IMR-90 (cell line): ENCODE data around the gene RERE. TPM values are rescaled to one million over a fixed set of nuclear protein-coding genes. Genes with fewer than 3 reads are reported as not detected.
A peak's percentile ranks its signal among the peaks of the same experiment; 100 is the strongest.

Source experiments
- ATAC-seq: fragments of 200-7000 bp; cut with Tn5 transposase; 2 replicates; pipeline ENCODE4 v1.9.1; 2020; ENCODE audit warnings: low read depth, mild to moderate bottlenecking, moderate library complexity
- BruUV-seq: library from RNA; stranded (reverse); fragments of 400-500 nt; replicated peaks from 2 replicates; lab custom pipeline; 2021; lab: Mats Ljungman, UMichigan
- CTCF ChIA-PET: fragments of 300-600 bp; formaldehyde crosslinking; extraction: SDS; loops from one replicate; lab custom pipeline; 2021; ENCODE audit warnings: antibody characterized with exemption; lab: Yijun Ruan, JAX
- POLR2A ChIA-PET: fragments of 300-600 bp; sonication (Branson Sonifier 250); formaldehyde crosslinking; loops from one replicate; lab custom pipeline; 2022; ENCODE audit warnings: antibody characterized with exemption; ENCODE audit not compliant: unreplicated experiment; lab: Charles Lee
- DNase-seq: peaks from one replicate; pipeline ENCODE4 v3.0.0; 2013
- H2AFZ ChIP-seq: replicated peaks from 2 replicates; pipeline ENCODE3; 2013; ENCODE audit warnings: low read length, mild to moderate bottlenecking; ENCODE audit not compliant: poor library complexity
- H2AK5ac ChIP-seq: 2 replicates; pipeline ENCODE4 v1.6.1; 2013; ENCODE audit warnings: low read depth, low read length, inconsistent platforms
- H2AK9ac ChIP-seq: replicated peaks from 2 replicates; pipeline ENCODE3; 2013; ENCODE audit warnings: mild to moderate bottlenecking, low read depth, low read length, moderate library complexity; ENCODE audit not compliant: poor library complexity
- H2BK120ac ChIP-seq: 2 replicates; pipeline ENCODE4 v1.6.1; 2013; ENCODE audit warnings: low read depth, low read length, inconsistent platforms
- H2BK15ac ChIP-seq: 3 replicates; pipeline ENCODE4 v1.6.1; 2013; ENCODE audit warnings: low read depth, low read length, inconsistent platforms
- H2BK20ac ChIP-seq: 2 replicates; pipeline ENCODE4 v1.6.1; 2013; ENCODE audit warnings: low read depth, mild to moderate bottlenecking, inconsistent platforms, low read length, moderate library complexity
- H2BK5ac ChIP-seq: 2 replicates; pipeline ENCODE4 v1.6.1; 2013; ENCODE audit warnings: mild to moderate bottlenecking, low read depth, low read length, inconsistent platforms; ENCODE audit not compliant: poor library complexity, severe bottlenecking
- H3K14ac ChIP-seq: replicated peaks from 2 replicates; pipeline ENCODE4 v1.6.1; 2013; ENCODE audit warnings: low read depth, low read length, inconsistent platforms
- H3K18ac ChIP-seq: 2 replicates; pipeline ENCODE4 v1.6.1; 2013; ENCODE audit warnings: low read depth, low read length, control low read depth
- H3K23ac ChIP-seq: 2 replicates; pipeline ENCODE4 v1.6.1; 2013; ENCODE audit warnings: low read depth, low read length, inconsistent platforms
- H3K27ac ChIP-seq: 2 replicates; pipeline ENCODE4 v1.5.1; 2013; ENCODE audit warnings: mild to moderate bottlenecking, control low read depth, low read length; ENCODE audit not compliant: insufficient read depth
- H3K27me3 ChIP-seq: 2 replicates; pipeline ENCODE4 v1.6.1; 2013; ENCODE audit warnings: low read length; ENCODE audit not compliant: control insufficient read depth, insufficient read depth
- H3K36me3 ChIP-seq: 2 replicates; pipeline ENCODE4 v1.6.1; 2013; ENCODE audit warnings: low read length, mixed read lengths; ENCODE audit not compliant: control insufficient read depth, insufficient read depth
- H3K4ac ChIP-seq: 2 replicates; pipeline ENCODE4 v1.6.1; 2013; ENCODE audit warnings: low read depth, low read length, inconsistent platforms
- H3K4me1 ChIP-seq: 2 replicates; pipeline ENCODE4 v1.6.1; 2013; ENCODE audit warnings: low read length, mixed read lengths; ENCODE audit not compliant: control insufficient read depth, insufficient read depth
- H3K4me2 ChIP-seq: 2 replicates; pipeline ENCODE4 v1.6.1; 2013; ENCODE audit warnings: low read depth, mild to moderate bottlenecking, control low read depth, low read length, moderate library complexity
- H3K4me3 ChIP-seq: 2 replicates; pipeline ENCODE4 v1.5.1; 2013; ENCODE audit warnings: low read depth, mild to moderate bottlenecking, control low read depth, low read length, moderate library complexity; ENCODE audit not compliant: insufficient read depth
- H3K56ac ChIP-seq: 2 replicates; pipeline ENCODE4 v1.6.1; 2013; ENCODE audit warnings: low read length, inconsistent platforms; ENCODE audit not compliant: insufficient read depth; ENCODE audit errors: extremely low read depth
- H3K79me1 ChIP-seq, 2 experiments: 2 replicates each; pipeline ENCODE4 v1.6.1; 2013; ENCODE audit warnings: low read length in 2 of 2, inconsistent platforms in 1 of 2, low read depth in 1 of 2
- H3K9ac ChIP-seq: 2 replicates; pipeline ENCODE4 v1.6.1; 2013; ENCODE audit warnings: low read depth, low read length, control low read depth
- H3K9me1 ChIP-seq: 2 replicates; pipeline ENCODE4 v1.6.1; 2013; ENCODE audit warnings: low read length, inconsistent platforms; ENCODE audit not compliant: insufficient read depth
- H3K9me3 ChIP-seq: 2 replicates; pipeline ENCODE4 v1.6.1; 2013; ENCODE audit warnings: low read length; ENCODE audit not compliant: control insufficient read depth, insufficient read depth
- H4K20me1 ChIP-seq: 2 replicates; pipeline ENCODE4 v1.6.1; 2013; ENCODE audit warnings: low read length, inconsistent platforms; ENCODE audit not compliant: insufficient read depth
- H4K5ac ChIP-seq: 2 replicates; pipeline ENCODE4 v1.6.1; 2013; ENCODE audit warnings: mild to moderate bottlenecking, low read depth, low read length, control low read depth
- H4K8ac ChIP-seq, 2 experiments: 2 replicates each; pipeline ENCODE4 v1.6.1; 2013; ENCODE audit warnings: low read depth in 2 of 2, low read length in 2 of 2, control low read depth in 1 of 2, inconsistent platforms in 1 of 2
- H4K91ac ChIP-seq: 2 replicates; pipeline ENCODE4 v1.6.1; 2013; ENCODE audit warnings: low read depth, low read length, inconsistent platforms; ENCODE audit not compliant: insufficient read depth
- BHLHE40 ChIP-seq: fragments of 150-350 bp; IDR thresholded peaks from 2 replicates; pipeline ENCODE4 v1.6.1; 2016; ENCODE audit warnings: mild to moderate bottlenecking, low read depth, low read length
- CEBPB ChIP-seq: IDR thresholded peaks from 2 replicates; pipeline ENCODE4 v1.6.1; 2012; ENCODE audit warnings: low read depth, low read length, improper control_type of control experiment
- CHD1 ChIP-seq: IDR thresholded peaks from 2 replicates; pipeline ENCODE4 v1.6.1; 2012; ENCODE audit warnings: low read depth, low read length, improper control_type of control experiment
- CTCF ChIP-seq: conservative IDR thresholded peaks from 2 replicates; pipeline ENCODE4 v1.5.1; 2012; ENCODE audit warnings: mild to moderate bottlenecking, low read depth, low read length, improper control_type of control experiment
- ELK1 ChIP-seq: fragments of 150-350 bp; IDR thresholded peaks from 2 replicates; pipeline ENCODE4 v1.6.1; 2016; ENCODE audit warnings: low read depth, mild to moderate bottlenecking, low read length, moderate library complexity, borderline replicate concordance
- FOS ChIP-seq: fragments of 150-350 bp; IDR thresholded peaks from 2 replicates; pipeline ENCODE4 v1.6.1; 2016; ENCODE audit warnings: low read depth, low read length
- MAFK ChIP-seq: IDR thresholded peaks from 2 replicates; pipeline ENCODE4 v1.6.1; 2012; ENCODE audit warnings: low read depth, low read length, improper control_type of control experiment
- MAZ ChIP-seq: IDR thresholded peaks from 2 replicates; pipeline ENCODE4 v1.6.1; 2012; ENCODE audit warnings: low read depth, mild to moderate bottlenecking, low read length, improper control_type of control experiment, moderate library complexity, borderline replicate concordance
- MXI1 ChIP-seq: IDR thresholded peaks from 2 replicates; pipeline ENCODE4 v1.6.1; 2012; ENCODE audit warnings: low read depth, mild to moderate bottlenecking, low read length, moderate library complexity, borderline replicate concordance
- NFE2L2 ChIP-seq: fragments of 150-350 bp; IDR thresholded peaks from 2 replicates; pipeline ENCODE4 v1.6.1; 2016; ENCODE audit warnings: low read depth, mild to moderate bottlenecking, low read length
- POLR2A ChIP-seq: IDR thresholded peaks from 2 replicates; pipeline ENCODE4 v1.6.1; 2012; ENCODE audit warnings: mild to moderate bottlenecking, low read depth, low read length
- RAD21 ChIP-seq: IDR thresholded peaks from 2 replicates; pipeline ENCODE4 v1.6.1; 2012; ENCODE audit warnings: low read length, improper control_type of control experiment
- RCOR1 ChIP-seq: IDR thresholded peaks from 2 replicates; pipeline ENCODE4 v1.6.1; 2012; ENCODE audit warnings: mild to moderate bottlenecking, low read length, improper control_type of control experiment; ENCODE audit not compliant: insufficient replicate concordance
- RFX5 ChIP-seq: IDR thresholded peaks from 2 replicates; pipeline ENCODE4 v1.8.0; 2012; ENCODE audit warnings: low read depth, mild to moderate bottlenecking, low read length, moderate library complexity
- SMC3 ChIP-seq: fragments of 150-350 bp; IDR thresholded peaks from 2 replicates; pipeline ENCODE4 v1.6.1; 2016; ENCODE audit warnings: low read depth, mild to moderate bottlenecking, antibody characterized with exemption, low read length, moderate library complexity
- USF2 ChIP-seq: fragments of 150-350 bp; IDR thresholded peaks from 2 replicates; pipeline ENCODE4 v1.6.1; 2017; ENCODE audit warnings: mild to moderate bottlenecking, antibody characterized with exemption, low read length, low read depth
- WGBS, 2 experiments: methylation state at CpG; one replicate each; pipeline versions ENCODE4 v1.1.5 to v1.1.7; 2013; ENCODE audit warnings: missing lambda C conversion rate in 2 of 2; ENCODE audit not compliant: insufficient read length in 1 of 2; ENCODE audit errors: extremely low coverage in 2 of 2; 5-methylcytosine and 5-hydroxymethylcytosine counted together
- dilution Hi-C: fragments of 300-500 bp; cut with HindIII; formaldehyde crosslinking; loops from one replicate; pipeline ENCODE4 v1.14.3; 2018; ENCODE audit warnings: low sequenced_read_pairs; ENCODE audit not compliant: unreplicated experiment
- in situ Hi-C: fragments of 300-500 bp; cut with MboI; formaldehyde crosslinking; loops from 3 replicates; pipeline ENCODE4 v1.14.3; 2019; ENCODE audit warnings: low sequenced_read_pairs, inconsistent platforms, mixed read lengths
- intact Hi-C: fragments of 100-400 bp; cut with micrococcal nuclease; formaldehyde crosslinking; loops from 2 replicates; pipeline ENCODE4 v1.10.0; 2022
- polyA plus RNA-seq, 3 experiments: library from polyadenylated mRNA; depleted of rRNA; stranded (reverse); fragments of >200 nt; gene quantifications; 2 replicates each; pipeline ENCODE4 v1.2.3, GENCODE V29; 2012; ENCODE audit warnings: low replicate concordance in 1 of 3
- total RNA-seq: library from RNA; depleted of rRNA; stranded (reverse); fragments of >200 nt; gene quantifications from 2 replicates; pipeline ENCODE4 v1.2.3, GENCODE V29; 2012

Gene RERE
- total and polyA plus RNA-seq, 2 of the 4 experiments (the other 2 are of a cell fraction): 11.5 to 25.1 TPM

GRCh38 chr1:8665833-8666232, 151.6 kb downstream of the RERE start:
- Histone ChIP-seq H2BK5ac (no peak overlapping the region), H3K14ac (peak overlapping the region; percentile 46), H3K27me3 (no peaks in the 10 kb centered on the region), H2AK9ac (no peak overlapping the region), H4K91ac (no peak overlapping the region), H3K9ac (no peak overlapping the region), H2AFZ (no peak overlapping the region), H3K27ac (no peak overlapping the region), H3K4me3 (no peak overlapping the region), H4K5ac (no peak overlapping the region), H3K56ac (no peak overlapping the region), H2BK15ac (no peak overlapping the region), H4K20me1 (peaks cover 83% of the 10 kb centered on the region), H3K4me1 (peaks cover 44% of the 10 kb centered on the region), H3K9me3 (no peaks in the 10 kb centered on the region), H2BK120ac (no peak overlapping the region), H3K36me3 (no peaks in the 10 kb centered on the region), H2AK5ac (peak overlapping the region; percentile 48; the same call in 1 of the 2 replicates), H4K8ac (peak overlapping the region in 1 of 2 experiments; percentile 18; a peak in 1 of 4 replicates), H3K4ac (no peak overlapping the region), H3K23ac (0 out of 2 replicates have a peak overlapping the region, but pooled peaks have one; percentile 27), H3K79me1 (peaks cover 50 to 92% of the 10 kb centered on the region in 2 experiments), H3K18ac (peak overlapping the region; percentile 22; the same call in 1 of the 2 replicates), H2BK20ac (peak overlapping the region; percentile 21; the same call in 1 of the 2 replicates), H3K4me2 (peak overlapping the region; percentile 32; the same call in 1 of the 2 replicates), H3K9me1 (peaks cover 40% of the 10 kb centered on the region)
- intact Hi-C loops: loop anchor here (10.0 kb wide), 1 partner anchor 291 kb away; no protein-coding TSS in a partner anchor
- BruUV-seq: no TSS peak
- CTCF ChIA-PET: no interaction called here
- dilution Hi-C loops: no loop called here
- POLR2A ChIA-PET: no interaction called here
- no peak for ATAC-seq
- TF ChIP-seq USF2: no peak
- no peak for TF ChIP-seq CTCF
- TF ChIP-seq RCOR1: no peak
- no peak for TF ChIP-seq POLR2A
- TF ChIP-seq RAD21: no peak
- TF ChIP-seq NFE2L2: no peak
- no peak for TF ChIP-seq CHD1
- TF ChIP-seq ELK1: no peak
- TF ChIP-seq MAZ: no peak
- no peak for TF ChIP-seq MXI1
- TF ChIP-seq MAFK: no peak
- TF ChIP-seq FOS: no peak
- no peak for TF ChIP-seq CEBPB
- no peak for TF ChIP-seq RFX5
- no peak for TF ChIP-seq BHLHE40
- no peak for TF ChIP-seq SMC3
- in situ Hi-C loops: no loop called here
- no CpG with 5 or more reads among the region's 2 CpGs for whole genome bisulfite sequencing, 2 experiments
- DNase-seq: no peak
